OCI-LY3 (cell line): ENCODE data around the gene PEX10.

ENCODE experiments used
- H2AFZ ChIP-seq: fragments of 200-600, 300-600 bp; shearing (Covaris generic); 2 replicates; pipeline ENCODE4 v1.6.0; 2014; ENCODE audit warnings: antibody characterized with exemption, low read depth, low read length
- H3K27ac ChIP-seq: fragments of 200-600, 300-600 bp; sonication (generic); 2 replicates; pipeline ENCODE4 v1.5.1; 2014; ENCODE audit warnings: mild to moderate bottlenecking, low read length, moderate library complexity, mixed read lengths
- H3K27me3 ChIP-seq: fragments of 200-600, 300-600 bp; sonication (generic); 2 replicates; pipeline ENCODE4 v1.6.1; 2014; ENCODE audit warnings: low read depth, low read length, mixed read lengths
- H3K36me3 ChIP-seq: fragments of 200-600, 300-600 bp; sonication (generic); replicated peaks from 2 replicates; pipeline ENCODE3; 2014; ENCODE audit warnings: low read depth, low read length, mixed read lengths
- H3K4me1 ChIP-seq: fragments of 300-600, 200-600 bp; sonication (generic); 2 replicates; pipeline ENCODE4 v1.6.1; 2014; ENCODE audit warnings: low read length, mixed read lengths
- H3K4me2 ChIP-seq: fragments of 200-600, 300-600 bp; sonication (generic); 2 replicates; pipeline ENCODE4 v1.6.1; 2014; ENCODE audit warnings: low read length, mixed read lengths
- H3K4me3 ChIP-seq: fragments of 300-600, 200-600 bp; sonication (generic); 2 replicates; pipeline ENCODE4 v1.5.1; 2014; ENCODE audit warnings: antibody characterized with exemption, mild to moderate bottlenecking, low read length, moderate library complexity
- H3K79me2 ChIP-seq: fragments of 300-600, 200-600 bp; shearing (Covaris generic); 2 replicates; pipeline ENCODE4 v1.6.1; 2014; ENCODE audit warnings: mild to moderate bottlenecking, low read length, mixed read lengths
- H3K9ac ChIP-seq: fragments of 300-600, 200-600 bp; shearing (Covaris generic); 2 replicates; pipeline ENCODE4 v1.6.0; 2014; ENCODE audit warnings: mild to moderate bottlenecking, low read length, moderate library complexity
- H3K9me3 ChIP-seq: fragments of 200-600, 300-600 bp; shearing (Covaris generic); 2 replicates; pipeline ENCODE4 v1.6.1; 2014; ENCODE audit warnings: low read length, mixed read lengths; ENCODE audit not compliant: insufficient read depth
- H4K20me1 ChIP-seq: fragments of 200-600, 300-600 bp; sonication (generic); 2 replicates; pipeline ENCODE4 v1.6.1; 2016; ENCODE audit warnings: low read length, mixed read lengths; ENCODE audit not compliant: insufficient read depth
- CTCF ChIP-seq: fragments of 200-600, 300-600 bp; sonication (generic); IDR thresholded peaks from 2 replicates; pipeline ENCODE4 v1.5.1; 2014; ENCODE audit warnings: antibody characterized with exemption, low read length, low read depth
- EZH2phosphoT487 ChIP-seq: fragments of 200-600 bp; shearing (Covaris generic); IDR thresholded peaks from 2 replicates; pipeline ENCODE4 v1.6.1; 2018; ENCODE audit warnings: antibody characterized with exemption, mixed run types, low read depth

Gene PEX10

GRCh38 chr1:2452932-2453315 is 40.6 kb upstream of the PEX10 start:
- no peak overlapping the region for H3K4me2 ChIP-seq
- H3K27ac ChIP-seq, result no peak overlapping the region

GRCh38 chr1:2452201-2452931 is 40.0 kb upstream of the PEX10 start:
- no peak overlapping the region for H3K27ac ChIP-seq
- H3K4me1 ChIP-seq, result no peaks in the 10 kb centered on the region
- no peaks in the 10 kb centered on the region for H3K9me3 ChIP-seq
- no peaks in the 10 kb centered on the region for H4K20me1 ChIP-seq
- no peak overlapping the region for H3K4me2 ChIP-seq
- no peak overlapping the region for H2AFZ ChIP-seq
- H3K27me3 ChIP-seq, result no peaks in the 10 kb centered on the region
- no peak overlapping the region for H3K9ac ChIP-seq
- H3K36me3 ChIP-seq, result no peaks in the 10 kb centered on the region
- H3K4me3 ChIP-seq, result no peak overlapping the region
- no peaks in the 10 kb centered on the region for H3K79me2 ChIP-seq
- no peak for TF ChIP-seq CTCF
- no peak for TF ChIP-seq EZH2phosphoT487

More at GRCh38 chr1:2452932-2453315, 40.6 kb upstream of the PEX10 start:
- no peaks in the 10 kb centered on the region for H4K20me1 ChIP-seq
- no peaks in the 10 kb centered on the region for H3K9me3 ChIP-seq
- H3K27me3 ChIP-seq, result no peaks in the 10 kb centered on the region
- H2AFZ ChIP-seq, result no peak overlapping the region
- H3K9ac ChIP-seq, result no peak overlapping the region
- H3K4me1 ChIP-seq, result no peaks in the 10 kb centered on the region
- no peak overlapping the region for H3K4me3 ChIP-seq
- no peaks in the 10 kb centered on the region for H3K79me2 ChIP-seq
- no peaks in the 10 kb centered on the region for H3K36me3 ChIP-seq
- TF ChIP-seq CTCF (no peak), EZH2phosphoT487 (no peak)

- Histone ChIP-seq H3K79me2 (no peaks in the 10 kb centered on the region), H2AFZ (no peak overlapping the region), H4K20me1 (no peaks in the 10 kb centered on the region), H3K36me3 (no peaks in the 10 kb centered on the region), H3K4me1 (no peaks in the 10 kb centered on the region), H3K9ac (no peak overlapping the region), H3K27me3 (no peaks in the 10 kb centered on the region), H3K27ac (no peak overlapping the region), H3K9me3 (no peaks in the 10 kb centered on the region), H3K4me2 (no peak overlapping the region), H3K4me3 (no peak overlapping the region)
- no peak for TF ChIP-seq CTCF
- TF ChIP-seq EZH2phosphoT487, result no peak
Measured at GRCh38 chr1:2451741-2452140, 39.4 kb upstream of the PEX10 start.

GRCh38 chr1:2449636-2450454 is 37.5 kb upstream of the PEX10 start:
- no peaks in the 10 kb centered on the region for H3K79me2 ChIP-seq
- no peak overlapping the region for H3K4me2 ChIP-seq
- no peaks in the 10 kb centered on the region for H3K9me3 ChIP-seq
- no peak overlapping the region for H3K4me3 ChIP-seq
- H3K4me1 ChIP-seq, result no peaks in the 10 kb centered on the region
- TF ChIP-seq EZH2phosphoT487 (no peak), CTCF (no peak)
- no peaks in the 10 kb centered on the region for H4K20me1 ChIP-seq
- H2AFZ ChIP-seq, result no peak overlapping the region
- no peak overlapping the region for H3K27ac ChIP-seq
- H3K27me3 ChIP-seq, result no peaks in the 10 kb centered on the region
- no peaks in the 10 kb centered on the region for H3K36me3 ChIP-seq
- H3K9ac ChIP-seq, result no peak overlapping the region
